OCI-LY7 (cell line): ENCODE measurements around the gene ANKRD37. TPM values are rescaled to one million over a fixed set of nuclear protein-coding genes. Genes with fewer than 3 reads are reported as not detected.

Experiments used
- BruUV-seq: library from RNA; stranded (reverse); fragments of 400-500 nt; replicated peaks from 2 replicates; lab custom pipeline; 2021; lab: Mats Ljungman, UMichigan
- CTCF ChIA-PET: fragments of 300-600 bp; sonication (Branson Sonifier 250); formaldehyde crosslinking; loops from one replicate; lab custom pipeline; 2022; ENCODE audit warnings: antibody characterized with exemption; ENCODE audit not compliant: unreplicated experiment; lab: Charles Lee
- POLR2A ChIA-PET: fragments of 300-600 bp; sonication (Branson Sonifier 250); formaldehyde crosslinking; loops from one replicate; lab custom pipeline; 2022; ENCODE audit warnings: antibody characterized with exemption; lab: Charles Lee
- DNase-seq: peaks from one replicate; pipeline ENCODE4 v3.0.0-alpha.2; 2015; ENCODE audit warnings: low spot score
- H2AFZ ChIP-seq: fragments of 200-600 bp; sonication (generic), shearing (Covaris generic); 2 replicates; pipeline ENCODE4 v1.6.1; 2014; ENCODE audit warnings: mild to moderate bottlenecking, antibody characterized with exemption, low read length, moderate library complexity
- H3K27ac ChIP-seq: fragments of 200-600 bp; sonication (generic); 2 replicates; pipeline ENCODE4 v1.5.1; 2014; ENCODE audit warnings: mixed run types, low read depth, mild to moderate bottlenecking, moderate library complexity, low read length, inconsistent platforms; ENCODE audit not compliant: poor library complexity, severe bottlenecking
- H3K36me3 ChIP-seq: fragments of 200-600 bp; sonication (generic); 2 replicates; pipeline ENCODE4 v1.6.1; 2014; ENCODE audit warnings: mild to moderate bottlenecking, antibody characterized with exemption, low read length, moderate library complexity, mixed read lengths; ENCODE audit not compliant: insufficient read depth
- H3K4me1 ChIP-seq: fragments of 200-600 bp; sonication (generic); 2 replicates; pipeline ENCODE4 v1.5.1; 2014; ENCODE audit warnings: mild to moderate bottlenecking, low read length; ENCODE audit not compliant: insufficient read depth, poor library complexity, severe bottlenecking
- H3K4me2 ChIP-seq: fragments of 200-600 bp; sonication (generic); 2 replicates; pipeline ENCODE4 v1.6.1; 2014; ENCODE audit warnings: mild to moderate bottlenecking, low read length
- H3K4me3 ChIP-seq: fragments of 200-600 bp; sonication (generic); 2 replicates; pipeline ENCODE4 v1.5.1; 2014; ENCODE audit warnings: mild to moderate bottlenecking, low read depth, low read length; ENCODE audit not compliant: poor library complexity, severe bottlenecking
- H3K79me2 ChIP-seq: fragments of 200-600 bp; sonication (generic); 2 replicates; pipeline ENCODE4 v1.6.1; 2016; ENCODE audit warnings: low read depth, mild to moderate bottlenecking, low read length, moderate library complexity, mixed read lengths; ENCODE audit not compliant: insufficient read depth
- H3K9me2 ChIP-seq: fragments of 200-600 bp; sonication (generic); 2 replicates; pipeline ENCODE4 v1.6.1; 2016; ENCODE audit warnings: mild to moderate bottlenecking, low read length, mixed read lengths; ENCODE audit not compliant: insufficient read depth
- H3K9me3 ChIP-seq: fragments of 200-600 bp; sonication (generic); 2 replicates; pipeline ENCODE4 v1.6.1; 2014; ENCODE audit warnings: mild to moderate bottlenecking, mixed run types, low read length, mixed read lengths
- H4K20me1 ChIP-seq: fragments of 200-600 bp; sonication (generic); 2 replicates; pipeline ENCODE4 v1.6.1; 2014; ENCODE audit warnings: mild to moderate bottlenecking, antibody characterized with exemption, low read length, moderate library complexity, mixed read lengths; ENCODE audit not compliant: insufficient read depth
- CTCF ChIP-seq: fragments of 200-600 bp; sonication (generic); conservative IDR thresholded peaks from 2 replicates; pipeline ENCODE4 v1.5.1; 2014; ENCODE audit warnings: mild to moderate bottlenecking, antibody characterized with exemption, low read length, moderate library complexity, mixed read lengths
- EZH2phosphoT487 ChIP-seq: fragments of 200-600 bp; sonication (generic); IDR thresholded peaks from 2 replicates; pipeline ENCODE4 v1.6.1; 2018; ENCODE audit warnings: low read depth, borderline replicate concordance, mild to moderate bottlenecking, mixed run types, antibody characterized with exemption, low read length, moderate library complexity, mixed read lengths
- intact Hi-C: fragments of 100-400 bp; cut with micrococcal nuclease; formaldehyde crosslinking; loops from one replicate; pipeline ENCODE4 v1.10.0; 2022; ENCODE audit not compliant: unreplicated experiment
- total RNA-seq, 2 experiments: library from RNA; depleted of rRNA in 1 of 2; stranded (reverse); fragments of >200 nt in 1 of 2; shearing (Covaris generic) in 1 of 2; gene quantifications; 2 replicates each; pipeline ENCODE4 v1.2.3, GENCODE V29; 2014 to 2022

Gene ANKRD37
- total RNA-seq, 2 experiments from 2014 or later: 3.8 to 14.1 TPM

DNA sequence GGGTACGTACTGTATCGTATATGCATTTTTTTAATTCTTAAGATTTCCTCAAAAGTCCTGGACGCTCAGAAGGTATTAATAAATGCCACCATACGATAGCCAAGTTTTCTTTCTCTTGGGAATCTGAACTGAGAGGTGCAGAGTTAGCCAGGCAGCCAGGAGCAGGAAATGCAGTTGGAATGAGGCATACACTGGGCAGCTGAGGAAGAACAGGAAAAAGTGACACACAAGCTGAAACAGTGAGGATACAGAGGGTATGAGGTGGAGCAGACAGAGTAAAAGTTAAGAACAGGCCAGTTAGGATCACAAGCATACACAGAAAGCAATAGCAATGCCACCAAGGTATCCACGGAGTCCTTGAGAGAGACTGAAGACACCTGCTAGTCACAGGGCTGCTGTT lies 15.8 kb downstream of the ANKRD37 start:
- no peak overlapping the region for H3K4me3 ChIP-seq
- intact Hi-C loops: loop anchor here (5.0 kb wide), 1 partner anchor 175 kb away; no protein-coding TSS in a partner anchor
- no peak for DNase-seq
- peaks cover 25% of the 10 kb centered on the region for H3K4me1 ChIP-seq
- CTCF ChIA-PET: interaction anchor here (0.6 kb wide), 1 partner anchor 268 kb away, joined by 3 read pairs; no protein-coding TSS in a partner anchor
- H2AFZ ChIP-seq: no peak overlapping the region
- H3K4me2 ChIP-seq: peak overlapping the region; percentile 32
- H3K79me2 ChIP-seq: no peaks in the 10 kb centered on the region
- no peaks in the 10 kb centered on the region for H3K9me3 ChIP-seq
- peaks cover 72% of the 10 kb centered on the region for H3K36me3 ChIP-seq
- BruUV-seq: no TSS peak
- no peaks in the 10 kb centered on the region for H4K20me1 ChIP-seq
- POLR2A ChIA-PET: interaction anchor here (1.0 to 4.3 kb wide), 9 partner anchors 13 to 174 kb away, joined by 3 to 26 read pairs (median 4); partner anchors contain the start of genes ANKRD37 and LRP2BP
- TF ChIP-seq EZH2phosphoT487 (no peak), CTCF (no peak)
- H3K9me2 ChIP-seq: peaks cover 5% of the 10 kb centered on the region; the same call in 1 of the 2 replicates
- peak overlapping the region; percentile 46 for H3K27ac ChIP-seq

GRCh38 chr4:185416955-185417354 lies 20.3 kb downstream of the ANKRD37 start:
- H3K4me2 ChIP-seq: no peak overlapping the region
- H2AFZ ChIP-seq: no peak overlapping the region
- no peaks in the 10 kb centered on the region for H3K9me3 ChIP-seq
- no TSS peak for BruUV-seq
- peaks cover 86% of the 10 kb centered on the region for H3K36me3 ChIP-seq
- ChIA-PET CTCF (interaction anchor here (0.5 kb wide), 1 partner anchor 13 kb away, joined by 3 read pairs; no protein-coding TSS in a partner anchor), POLR2A (interaction anchor here (0.6 to 1.0 kb wide), 5 partner anchors 12 to 167 kb away, joined by 3 to 4 read pairs (median 3); partner anchors contain the start of gene ANKRD37)
- peaks cover 5% of the 10 kb centered on the region; the same call in 1 of the 2 replicates for H3K9me2 ChIP-seq
- H3K4me3 ChIP-seq: no peak overlapping the region
- peaks cover 25% of the 10 kb centered on the region for H3K4me1 ChIP-seq
- intact Hi-C loops: no loop called here
- no peaks in the 10 kb centered on the region for H3K79me2 ChIP-seq
- no peak for TF ChIP-seq EZH2phosphoT487
- TF ChIP-seq CTCF: no peak
- DNase-seq: no peak
- no peaks in the 10 kb centered on the region for H4K20me1 ChIP-seq
- no peak overlapping the region for H3K27ac ChIP-seq
